Stimulated activated CD4-positive, alpha-beta T cell treated with anti-CD3 and anti-CD28 coated beads, Interleukin-4, amount 100 ng/mL, for 48 hours (primary cell): ENCODE measurements around the gene BORCS6.
"Not testable (repeated sequence)": the region's sequence is repeated elsewhere in the genome, so short reads cannot be mapped to it uniquely, and the experiment has no call there.

Experiments used
- DNase-seq, 2 donors: peaks; one replicate each; pipeline ENCODE4 v3.0.0-alpha.2; 2020; ENCODE audit warnings: low read depth in 2 of 2

BORCS6 gene

GRCh38 chr17:8173056-8173870, 16.7 kb downstream of the BORCS6 start:
- DNase-seq = peak in 1 of 2 donors; percentile 76

- not testable (repeated sequence) for DNase-seq
Measured at GRCh38 chr17:8170186-8170585, 19.8 kb downstream of the BORCS6 start.

DNA sequence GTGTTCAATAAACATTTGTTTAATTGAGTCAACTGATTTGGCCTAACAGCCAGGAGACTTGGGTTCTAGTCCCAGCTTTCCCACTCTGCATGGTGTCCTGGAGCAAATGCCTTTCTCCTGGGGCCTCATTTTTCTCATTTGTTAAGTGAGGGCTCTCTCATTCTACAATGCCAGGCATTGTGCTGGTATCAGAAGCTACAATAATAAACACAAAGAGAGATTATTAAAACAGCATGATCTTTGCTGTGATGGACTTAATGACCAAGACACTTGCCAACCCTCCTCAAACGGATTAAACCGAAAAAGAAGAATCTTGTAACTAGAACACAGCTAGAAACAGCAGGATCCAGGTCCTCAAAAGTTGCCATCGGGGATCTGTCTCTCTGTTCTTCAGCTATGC, 22.5 kb downstream of the BORCS6 start:
- no peak for DNase-seq

DNA sequence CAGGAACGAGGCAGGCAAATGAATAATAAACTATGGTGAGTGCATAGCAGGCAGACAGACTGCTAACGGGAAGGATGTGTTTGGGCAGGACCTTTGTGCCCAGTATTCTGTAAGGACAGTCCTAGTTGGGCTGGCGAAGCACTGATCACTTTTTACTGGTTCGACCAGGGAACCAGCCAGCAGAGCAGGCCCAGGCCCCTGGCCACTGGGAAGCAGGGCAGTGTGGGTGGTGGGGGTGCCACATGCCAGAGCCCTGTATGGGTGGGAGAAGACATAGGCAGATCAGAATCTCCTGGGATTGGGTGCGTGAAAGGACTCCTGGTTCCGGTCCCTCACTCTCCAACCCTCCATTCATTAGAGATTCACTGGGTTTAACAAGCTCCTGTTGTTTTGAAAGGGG, 23.2 kb downstream of the BORCS6 start:
- no peak for DNase-seq

- DNase-seq = no peak
Measured at GRCh38 chr17:8164815-8165131, 25.2 kb downstream of the BORCS6 start.

GRCh38 chr17:8163978-8164814, 25.8 kb downstream of the BORCS6 start:
- DNase-seq = peak; percentile 63 to 77

GRCh38 chr17:8162997-8163977, 26.7 kb downstream of the BORCS6 start:
- DNase-seq = no peak

- DNase-seq = peak; percentile 75 to 77
Measured at GRCh38 chr17:8162233-8162996, 27.6 kb downstream of the BORCS6 start, which contains the start of gene VAMP2. Gene VAMP2, minus strand, starts transcription at chr17:8162948. Its CDS starts 69 bp downstream, at chr17:8162879.

GRCh38 chr17:8161289-8162232, 28.4 kb downstream of the BORCS6 start:
- DNase-seq = no peak

GRCh38 chr17:8160741-8161221, 29.2 kb downstream of the BORCS6 start:
- no peak for DNase-seq

- no peak for DNase-seq
Measured at GRCh38 chr17:8160224-8160577, 29.8 kb downstream of the BORCS6 start.

- DNase-seq = no peak
Measured at GRCh38 chr17:8159459-8160223, 30.3 kb downstream of the BORCS6 start.

DNA sequence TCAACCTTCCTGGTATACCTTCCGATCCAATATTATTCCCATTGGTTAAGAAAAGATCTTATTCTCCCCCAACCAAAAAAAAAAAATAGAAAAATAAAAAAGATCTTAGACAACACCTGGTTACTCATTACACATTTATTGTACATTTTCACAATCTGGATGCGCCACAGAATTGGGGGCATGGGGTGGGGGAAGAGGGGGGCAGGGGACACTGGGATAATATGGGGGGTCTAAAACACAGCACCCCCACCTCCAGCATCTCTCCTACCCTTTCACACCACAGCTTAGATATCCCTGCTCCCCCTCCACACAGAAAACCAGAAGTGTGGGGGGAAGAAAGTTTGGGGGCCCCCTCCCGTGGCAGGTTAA, 31.0 kb downstream of the BORCS6 start:
- no peak for DNase-seq

DNA sequence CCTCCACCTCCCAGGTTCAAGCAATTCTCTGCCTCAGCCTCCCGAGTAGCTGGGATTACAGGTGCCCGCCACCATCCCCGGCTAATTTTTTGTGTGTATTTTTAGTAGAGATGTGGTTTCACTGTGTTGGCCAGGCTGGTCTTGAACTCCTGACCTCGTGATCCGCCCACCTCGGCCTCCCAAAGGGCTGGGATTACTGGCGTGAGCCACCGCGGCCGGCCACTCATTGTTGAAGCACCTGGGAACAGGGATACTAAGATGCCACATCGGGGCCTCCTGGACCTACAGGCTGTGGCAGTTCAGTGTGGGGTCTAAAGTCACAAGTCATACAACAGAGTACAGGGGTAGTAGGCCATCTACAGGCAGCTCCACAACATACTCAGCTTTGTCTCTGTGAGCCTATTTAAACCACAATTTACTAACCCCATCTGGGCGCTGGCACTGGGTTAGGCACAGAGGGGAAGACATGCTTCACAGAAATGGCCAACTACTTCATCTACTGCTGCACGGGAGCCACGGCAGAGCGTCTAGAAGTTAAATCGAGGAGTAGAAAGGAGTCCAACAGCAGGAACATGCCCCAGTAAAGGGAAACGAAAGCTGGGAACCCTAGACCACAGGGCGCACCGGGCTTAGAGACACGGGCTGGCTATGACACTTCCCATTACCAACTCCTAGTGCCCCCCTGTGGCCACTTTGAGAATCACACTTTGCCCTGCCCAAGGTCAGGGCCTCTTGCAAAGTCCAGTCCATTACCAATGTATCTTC, 31.5 kb downstream of the BORCS6 start:
- DNase-seq = peak; percentile 82 to 93

DNA sequence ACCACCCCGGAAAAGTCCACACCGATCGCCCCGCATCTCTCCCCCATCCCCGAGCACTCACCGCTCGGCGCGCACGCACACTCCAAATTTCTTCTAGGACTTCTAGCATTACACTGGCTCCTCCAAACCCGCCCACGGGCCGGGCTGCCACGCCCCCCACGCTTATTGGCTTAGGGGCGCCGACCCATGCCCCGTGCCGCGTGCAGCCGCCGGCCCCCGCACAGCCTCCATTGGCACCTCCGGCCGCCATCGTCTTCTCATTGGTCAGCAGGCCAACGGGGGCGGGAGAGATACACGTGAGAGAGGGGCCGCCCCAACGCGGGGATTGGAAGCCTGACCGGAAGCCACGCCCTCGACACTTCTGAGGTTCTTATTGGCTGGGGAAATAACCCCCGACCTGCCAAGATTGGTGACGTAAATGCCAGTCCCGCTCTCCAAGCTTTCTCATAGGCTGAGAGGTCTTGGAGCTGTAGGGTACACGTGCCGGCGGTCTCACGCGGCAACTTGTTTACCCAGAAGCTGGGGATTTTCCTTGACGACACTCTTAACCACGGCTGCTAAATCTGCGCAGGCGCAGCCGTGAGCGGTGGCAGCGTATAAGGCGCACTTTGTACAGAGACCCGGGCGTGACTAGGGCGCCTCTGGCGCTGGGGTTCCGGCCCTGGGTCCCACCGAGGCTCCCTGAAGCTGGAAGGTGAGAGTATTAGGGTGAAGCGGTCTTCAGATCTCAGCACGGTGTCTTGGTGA, 33.6 kb downstream of the BORCS6 start:
- peak; percentile 99 to 100 for DNase-seq

DNA sequence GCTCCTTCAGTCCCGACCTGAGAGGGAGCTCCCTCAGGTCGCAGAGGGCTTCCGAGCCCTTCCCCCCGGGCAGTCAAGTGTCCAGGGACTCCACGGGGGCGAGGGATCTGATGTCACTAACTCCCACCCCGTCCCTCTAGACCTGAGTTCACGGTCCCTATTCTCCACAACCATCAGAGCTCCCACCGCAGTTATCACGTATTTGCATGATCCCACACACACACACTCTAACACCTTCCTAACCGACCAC, 34.1 kb downstream of the BORCS6 start:
- no peak for DNase-seq

- no peak for DNase-seq
Measured at GRCh38 chr17:8155231-8155995, 34.6 kb downstream of the BORCS6 start.
